ENCODE data around the gene DCP1B.

DCP1B gene

GRCh38 chr12:2004113-2004929 lies at the start of gene DCP1B:
TSS of gene DCP1B (minus strand) at chr12:2004457. CDS start at chr12:2004431, 26 bp downstream.
- no peaks in the 10 kb centered on the region for H3K9me3 Mint-ChIP-seq
- H3K27ac Mint-ChIP-seq = peak within 1 kb of the TSS; percentile 98
- ATAC-seq (replicated peaks) = peak; percentile 100
- H3K4me1 Mint-ChIP-seq = peaks cover 12 to 15% of the 10 kb centered on the region in 2 donors
- H3K4me3 Mint-ChIP-seq = peak within 1 kb of the TSS; percentile 98 to 100
- H3K27me3 Mint-ChIP-seq = no peaks in the 10 kb centered on the region
- H3K36me3 Mint-ChIP-seq = peaks cover 3 to 4% of the 10 kb centered on the region in 2 donors
- peak; percentile 93 for DNase-seq

GRCh38 chr12:2053691-2054090 lies 49.4 kb upstream of the DCP1B start:
- Mint-ChIP-seq H3K27ac (no peak overlapping the region), H3K4me3 (no peak overlapping the region), H3K27me3 (peaks cover 52 to 63% of the 10 kb centered on the region in 2 donors), H3K36me3 (peaks cover 0 to 2% of the 10 kb centered on the region in 2 donors), H3K4me1 (peaks cover 20 to 24% of the 10 kb centered on the region in 2 donors), H3K9me3 (no peaks in the 10 kb centered on the region)
- DNase-seq (no peak), ATAC-seq (replicated peaks) (no peak)

GRCh38 chr12:2052826-2053678 lies 48.8 kb upstream of the DCP1B start, which contains the start of gene CACNA1C:
TSS of gene CACNA1C (plus strand) at chr12:2052987. CDS start at chr12:2053563, 576 bp downstream.
- Mint-ChIP-seq H3K9me3 (no peaks in the 10 kb centered on the region), H3K36me3 (peaks cover 0 to 2% of the 10 kb centered on the region in 2 donors), H3K4me1 (peaks cover 20 to 24% of the 10 kb centered on the region in 2 donors), H3K4me3 (peak within 1 kb of the TSS; percentile 75 to 78), H3K27me3 (peaks cover 56 to 64% of the 10 kb centered on the region in 2 donors), H3K27ac (no peak within 1 kb of the TSS)
- ATAC-seq (replicated peaks) = peak; percentile 49 to 62
- DNase-seq = peak; percentile 16

- peaks cover 20 to 24% of the 10 kb centered on the region in 2 donors for H3K4me1 Mint-ChIP-seq
- no peaks in the 10 kb centered on the region for H3K9me3 Mint-ChIP-seq
- DNase-seq = no peak
- peaks cover 0 to 2% of the 10 kb centered on the region in 2 donors for H3K36me3 Mint-ChIP-seq
- no peak overlapping the region for H3K27ac Mint-ChIP-seq
- H3K4me3 Mint-ChIP-seq = peak overlapping the region; percentile 61 to 68
- H3K27me3 Mint-ChIP-seq = peaks cover 53 to 58% of the 10 kb centered on the region in 2 donors
- ATAC-seq (replicated peaks) = no peak
Observed at GRCh38 chr12:2051700-2052621, 47.7 kb upstream of the DCP1B start.

GRCh38 chr12:2049604-2050540 lies 45.6 kb upstream of the DCP1B start:
- Mint-ChIP-seq H3K9me3 (no peaks in the 10 kb centered on the region), H3K27me3 (peaks cover 42 to 43% of the 10 kb centered on the region in 2 donors), H3K27ac (no peak overlapping the region), H3K36me3 (peaks cover 0 to 2% of the 10 kb centered on the region in 2 donors), H3K4me1 (peaks cover 20 to 24% of the 10 kb centered on the region in 2 donors), H3K4me3 (no peak overlapping the region)
- no peak for ATAC-seq (replicated peaks)
- no peak for DNase-seq

- Mint-ChIP-seq H3K9me3 (no peaks in the 10 kb centered on the region), H3K27me3 (peaks cover 29 to 32% of the 10 kb centered on the region in 2 donors), H3K36me3 (no peaks in the 10 kb centered on the region), H3K4me1 (peaks cover 12 to 13% of the 10 kb centered on the region in 2 donors), H3K4me3 (no peak overlapping the region), H3K27ac (no peak overlapping the region)
- ATAC-seq (replicated peaks) (no peak), DNase-seq (no peak)
Observed at GRCh38 chr12:2047752-2048151, 43.5 kb upstream of the DCP1B start.

GRCh38 chr12:2046957-2047356 lies 42.7 kb upstream of the DCP1B start:
- H3K27me3 Mint-ChIP-seq = peaks cover 27 to 34% of the 10 kb centered on the region in 2 donors
- no peak overlapping the region for H3K27ac Mint-ChIP-seq
- ATAC-seq (replicated peaks) (no peak), DNase-seq (no peak)
- no peaks in the 10 kb centered on the region for H3K36me3 Mint-ChIP-seq
- no peaks in the 10 kb centered on the region for H3K9me3 Mint-ChIP-seq
- peaks cover 10 to 13% of the 10 kb centered on the region in 2 donors for H3K4me1 Mint-ChIP-seq
- no peak overlapping the region for H3K4me3 Mint-ChIP-seq

- H3K4me1 Mint-ChIP-seq = no peaks in the 10 kb centered on the region
- ATAC-seq (replicated peaks) (no peak), DNase-seq (no peak)
- no peaks in the 10 kb centered on the region for H3K9me3 Mint-ChIP-seq
- H3K4me3 Mint-ChIP-seq = no peak overlapping the region
- H3K36me3 Mint-ChIP-seq = no peaks in the 10 kb centered on the region
- no peak overlapping the region for H3K27ac Mint-ChIP-seq
- peaks cover 19 to 28% of the 10 kb centered on the region in 2 donors for H3K27me3 Mint-ChIP-seq
Observed at GRCh38 chr12:2044165-2044564, 39.9 kb upstream of the DCP1B start.

- no peaks in the 10 kb centered on the region for H3K36me3 Mint-ChIP-seq
- DNase-seq = no peak
- no peak for ATAC-seq (replicated peaks)
- no peaks in the 10 kb centered on the region for H3K4me1 Mint-ChIP-seq
- peaks cover 12 to 24% of the 10 kb centered on the region in 2 donors for H3K27me3 Mint-ChIP-seq
- no peak overlapping the region for H3K4me3 Mint-ChIP-seq
- no peaks in the 10 kb centered on the region for H3K9me3 Mint-ChIP-seq
- H3K27ac Mint-ChIP-seq = no peak overlapping the region
Observed at GRCh38 chr12:2043054-2043453, 38.8 kb upstream of the DCP1B start.

GRCh38 chr12:2039034-2039433 lies 34.8 kb upstream of the DCP1B start:
- Mint-ChIP-seq H3K9me3 (no peaks in the 10 kb centered on the region), H3K27ac (no peak overlapping the region), H3K4me3 (no peak overlapping the region), H3K4me1 (peaks cover 7 to 17% of the 10 kb centered on the region in 2 donors), H3K36me3 (no peaks in the 10 kb centered on the region), H3K27me3 (peaks cover 33 to 40% of the 10 kb centered on the region in 2 donors)
- DNase-seq (no peak), ATAC-seq (replicated peaks) (no peak)

GRCh38 chr12:2035431-2036055 lies 31.3 kb upstream of the DCP1B start:
- DNase-seq = no peak
- peak in 1 of 2 donors; percentile 14 for ATAC-seq (replicated peaks)
- Mint-ChIP-seq H3K27me3 (peaks cover 53 to 67% of the 10 kb centered on the region in 2 donors), H3K27ac (no peak overlapping the region), H3K36me3 (no peaks in the 10 kb centered on the region), H3K9me3 (no peaks in the 10 kb centered on the region), H3K4me3 (peak overlapping the region; percentile 60 to 72), H3K4me1 (peaks cover 7 to 17% of the 10 kb centered on the region in 2 donors)

GRCh38 chr12:2034633-2035430 lies 30.6 kb upstream of the DCP1B start:
- peaks cover 7 to 17% of the 10 kb centered on the region in 2 donors for H3K4me1 Mint-ChIP-seq
- H3K27ac Mint-ChIP-seq = no peak overlapping the region
- no peaks in the 10 kb centered on the region for H3K9me3 Mint-ChIP-seq
- peak overlapping the region; percentile 60 to 72 for H3K4me3 Mint-ChIP-seq
- peaks cover 54 to 71% of the 10 kb centered on the region in 2 donors for H3K27me3 Mint-ChIP-seq
- ATAC-seq (replicated peaks) = peak; percentile 98
- H3K36me3 Mint-ChIP-seq = no peaks in the 10 kb centered on the region
- DNase-seq = peak; percentile 70
